Mesothelial cell of epicardium (in vitro differentiated cells): ENCODE results near the gene NALCN. TPM values are rescaled to one million over a fixed set of nuclear protein-coding genes. Genes with fewer than 3 reads are reported as not detected.

Source experiments
- DNase-seq, 2 experiments: peaks; one replicate each; pipeline ENCODE4 v3.0.0; 2021; ENCODE audit warnings: low spot score in 2 of 2; ENCODE audit not compliant: unreplicated experiment in 2 of 2
- H3K27ac Mint-ChIP-seq: 2 replicates; pipeline ENCODE4 v1.8.0; 2021; ENCODE audit warnings: mixed read lengths
- H3K27me3 Mint-ChIP-seq: 2 replicates; pipeline ENCODE4 v1.8.0; 2021; ENCODE audit warnings: low read depth, mixed read lengths
- H3K36me3 Mint-ChIP-seq: 2 replicates; pipeline ENCODE4 v1.8.0; 2021; ENCODE audit warnings: mixed read lengths
- H3K4me1 Mint-ChIP-seq: 2 replicates; pipeline ENCODE4 v1.8.0; 2021; ENCODE audit warnings: mixed read lengths
- H3K4me3 Mint-ChIP-seq: 2 replicates; pipeline ENCODE4 v1.8.0; 2021; ENCODE audit warnings: mild to moderate bottlenecking, moderate library complexity, mixed read lengths
- H3K9me3 Mint-ChIP-seq: 2 replicates; pipeline ENCODE4 v1.8.0; 2021; ENCODE audit warnings: mixed read lengths
- CTCF ChIP-seq: fragments of 200-600 bp; sonication (generic); IDR thresholded peaks from one replicate; pipeline ENCODE4 v1.5.0; 2021; ENCODE audit warnings: antibody characterized with exemption; ENCODE audit not compliant: unreplicated experiment
- total RNA-seq: library from RNA; stranded (reverse); gene quantifications from 3 replicates; pipeline ENCODE4 v1.2.1, GENCODE V29; 2021

Gene NALCN
- total RNA-seq, 1 donor from 2014 or later: 2.2 TPM

GRCh38 chr13:101058841-101059240, 357.5 kb downstream of the NALCN start:
- Mint-ChIP-seq H3K9me3 (no peaks in the 10 kb centered on the region), H3K4me1 (peaks cover 2% of the 10 kb centered on the region), H3K27ac (no peak overlapping the region), H3K36me3 (no peaks in the 10 kb centered on the region), H3K4me3 (no peak overlapping the region), H3K27me3 (peaks cover 33% of the 10 kb centered on the region)
- DNase-seq: no peak
- no peak for TF ChIP-seq CTCF

- no peak for TF ChIP-seq CTCF
- H3K27ac Mint-ChIP-seq: no peak overlapping the region
- H3K4me1 Mint-ChIP-seq: peaks cover 3% of the 10 kb centered on the region
- H3K36me3 Mint-ChIP-seq: no peaks in the 10 kb centered on the region
- H3K27me3 Mint-ChIP-seq: peaks cover 28% of the 10 kb centered on the region
- H3K4me3 Mint-ChIP-seq: no peak overlapping the region
- no peaks in the 10 kb centered on the region for H3K9me3 Mint-ChIP-seq
- DNase-seq: no peak
Measured at GRCh38 chr13:101053301-101054093, 362.8 kb downstream of the NALCN start.

- no peak overlapping the region for H3K27ac Mint-ChIP-seq
- H3K9me3 Mint-ChIP-seq: peaks cover 10% of the 10 kb centered on the region
- H3K4me3 Mint-ChIP-seq: no peak overlapping the region
- DNase-seq: no peak
- TF ChIP-seq CTCF: no peak
- peaks cover 12% of the 10 kb centered on the region for H3K27me3 Mint-ChIP-seq
- peaks cover 3% of the 10 kb centered on the region for H3K4me1 Mint-ChIP-seq
- no peaks in the 10 kb centered on the region for H3K36me3 Mint-ChIP-seq
Measured at GRCh38 chr13:101049166-101049850, 367.0 kb downstream of the NALCN start.

GRCh38 chr13:101036546-101036945, 379.8 kb downstream of the NALCN start:
- no peaks in the 10 kb centered on the region for H3K4me1 Mint-ChIP-seq
- peaks cover 3% of the 10 kb centered on the region for H3K27me3 Mint-ChIP-seq
- H3K9me3 Mint-ChIP-seq: peaks cover 20% of the 10 kb centered on the region
- no peaks in the 10 kb centered on the region for H3K36me3 Mint-ChIP-seq
- no peak overlapping the region for H3K4me3 Mint-ChIP-seq
- no peak overlapping the region for H3K27ac Mint-ChIP-seq
- no peak for TF ChIP-seq CTCF
- DNase-seq: no peak

- peaks cover 8% of the 10 kb centered on the region for H3K27me3 Mint-ChIP-seq
- H3K4me1 Mint-ChIP-seq: no peaks in the 10 kb centered on the region
- no peak for TF ChIP-seq CTCF
- DNase-seq: no peak
- H3K4me3 Mint-ChIP-seq: no peak overlapping the region
- no peaks in the 10 kb centered on the region for H3K36me3 Mint-ChIP-seq
- H3K27ac Mint-ChIP-seq: no peak overlapping the region
- H3K9me3 Mint-ChIP-seq: peaks cover 25% of the 10 kb centered on the region
Measured at GRCh38 chr13:101035119-101035620, 381.1 kb downstream of the NALCN start.
